Keratinocyte (primary cell): ENCODE measurements around the gene PITHD1. TPM values are rescaled to one million over a fixed set of nuclear protein-coding genes. Genes with fewer than 3 reads are reported as not detected.
A peak's percentile ranks its signal among the peaks of the same experiment; 100 is the strongest.

Experiments used
- DNase-seq: peaks from one replicate; pipeline ENCODE4 v3.0.0-alpha.2; 2011; ENCODE audit warnings: low read depth, missing footprints, low spot score
- FAIRE-seq: peaks from 2 replicates; lab custom pipeline; 2011; peaks lifted over from hg19 to GRCh38; lab: Jason Lieb, UNC
- H2AFZ ChIP-seq: 2 replicates; pipeline ENCODE4 v1.6.0; 2012; ENCODE audit warnings: low read length, control low read depth, inconsistent platforms; ENCODE audit not compliant: control insufficient read depth
- H3K27ac ChIP-seq: 2 replicates; pipeline ENCODE4 v1.5.1; 2011; ENCODE audit warnings: low read length; ENCODE audit not compliant: control insufficient read depth, insufficient read depth
- H3K27me3 ChIP-seq: 3 replicates; pipeline ENCODE4 v1.6.0; 2011; ENCODE audit warnings: low read length; ENCODE audit not compliant: control insufficient read depth, insufficient read depth; ENCODE audit errors: extremely low read depth
- H3K36me3 ChIP-seq, 2 experiments: 2 replicates in 1 of 2; 3 replicates in 1 of 2; pipeline ENCODE4 v1.5.1; 2011; ENCODE audit warnings: low read length in 2 of 2, mild to moderate bottlenecking in 1 of 2; ENCODE audit not compliant: control insufficient read depth in 2 of 2, insufficient read depth in 2 of 2; ENCODE audit errors: extremely low read depth in 1 of 2
- H3K4me1 ChIP-seq: 3 replicates; pipeline ENCODE4 v1.5.1; 2011; ENCODE audit warnings: low read length; ENCODE audit not compliant: control insufficient read depth, insufficient read depth; ENCODE audit errors: extremely low read depth
- H3K4me2 ChIP-seq: 3 replicates; pipeline ENCODE4 v1.6.0; 2011; ENCODE audit warnings: low read depth, low read length; ENCODE audit not compliant: control insufficient read depth, insufficient read depth; ENCODE audit errors: extremely low read depth
- H3K4me3 ChIP-seq, 3 experiments: fragments of 200-600 bp in 1 of 3; sonication (generic) in 1 of 3; 2 replicates in 2 of 3; 3 replicates in 1 of 3; pipeline ENCODE4 v1.5.1; 2011 to 2016; ENCODE audit warnings: low read length in 3 of 3, mild to moderate bottlenecking in 3 of 3, control low read depth in 2 of 3, inconsistent platforms in 1 of 3, low read depth in 1 of 3, mixed read lengths in 1 of 3, mixed run types in 1 of 3, moderate library complexity in 1 of 3; ENCODE audit not compliant: control insufficient read depth in 2 of 3, insufficient read depth in 2 of 3; ENCODE audit errors: extremely low read depth in 1 of 3
- H3K79me2 ChIP-seq: 2 replicates; pipeline ENCODE4 v1.6.0; 2012; ENCODE audit warnings: low read length; ENCODE audit not compliant: control insufficient read depth, insufficient read depth
- H3K9ac ChIP-seq: 3 replicates; pipeline ENCODE4 v1.6.0; 2011; ENCODE audit warnings: low read length; ENCODE audit not compliant: control insufficient read depth, insufficient read depth; ENCODE audit errors: extremely low read depth
- H3K9me1 ChIP-seq: 3 replicates; pipeline ENCODE4 v1.6.0; 2011; ENCODE audit warnings: low read length; ENCODE audit not compliant: control insufficient read depth, insufficient read depth; ENCODE audit errors: extremely low read depth
- H3K9me3 ChIP-seq: 2 replicates; pipeline ENCODE4 v1.5.1; 2012; ENCODE audit warnings: low read depth, low read length; ENCODE audit not compliant: control insufficient read depth
- H4K20me1 ChIP-seq: 3 replicates; pipeline ENCODE4 v1.6.0; 2011; ENCODE audit warnings: low read length; ENCODE audit not compliant: control insufficient read depth, insufficient read depth; ENCODE audit errors: extremely low read depth
- EZH2 ChIP-seq: IDR thresholded peaks from one replicate; pipeline ENCODE4 v1.6.1; 2012; ENCODE audit warnings: inconsistent platforms, mild to moderate bottlenecking, low read length, moderate library complexity
- dilution Hi-C: fragments of 300-500 bp; cut with MboI; formaldehyde crosslinking; loops from one replicate; pipeline ENCODE4 v1.7.0; 2020; ENCODE audit warnings: low sequenced_read_pairs; ENCODE audit not compliant: extremely low pct_ligation_motif_present
- polyA plus RNA-seq, 5 experiments: library from polyadenylated mRNA; depleted of rRNA in 3 of 5; stranded (reverse) in 3 of 5; stranded (forward) in 1 of 5; unstranded in 1 of 5; fragments of >200 nt; gene quantifications; 1 replicate in 1 of 5; 2 replicates in 3 of 5; 3 replicates in 1 of 5; pipeline versions ENCODE4 v1.2.1 to v1.2.3, GENCODE V29; 2011 to 2012; ENCODE audit warnings: missing spikeins in 2 of 5, low read depth in 1 of 5, low replicate concordance in 1 of 5
- TF ChIP-seq, protein P1 (sequence below), 3 experiments: IDR thresholded peaks in 1 of 3; conservative IDR thresholded peaks in 1 of 3; optimal IDR thresholded peaks in 1 of 3; 2 replicates in 2 of 3; 3 replicates in 1 of 3; pipeline versions ENCODE3 to v1.5.1; 2011; ENCODE audit warnings: low read length in 3 of 3, mild to moderate bottlenecking in 3 of 3, moderate library complexity in 2 of 3, control low read depth in 1 of 3, inconsistent platforms in 1 of 3; ENCODE audit not compliant: insufficient read depth in 2 of 3; ENCODE audit errors: extremely low read depth in 1 of 3

PITHD1 gene
- polyA plus RNA-seq, 1 donor (not counting 4 experiments of a cell fraction or from before 2014, with no cell fraction given) = 59.4 TPM

DNA sequence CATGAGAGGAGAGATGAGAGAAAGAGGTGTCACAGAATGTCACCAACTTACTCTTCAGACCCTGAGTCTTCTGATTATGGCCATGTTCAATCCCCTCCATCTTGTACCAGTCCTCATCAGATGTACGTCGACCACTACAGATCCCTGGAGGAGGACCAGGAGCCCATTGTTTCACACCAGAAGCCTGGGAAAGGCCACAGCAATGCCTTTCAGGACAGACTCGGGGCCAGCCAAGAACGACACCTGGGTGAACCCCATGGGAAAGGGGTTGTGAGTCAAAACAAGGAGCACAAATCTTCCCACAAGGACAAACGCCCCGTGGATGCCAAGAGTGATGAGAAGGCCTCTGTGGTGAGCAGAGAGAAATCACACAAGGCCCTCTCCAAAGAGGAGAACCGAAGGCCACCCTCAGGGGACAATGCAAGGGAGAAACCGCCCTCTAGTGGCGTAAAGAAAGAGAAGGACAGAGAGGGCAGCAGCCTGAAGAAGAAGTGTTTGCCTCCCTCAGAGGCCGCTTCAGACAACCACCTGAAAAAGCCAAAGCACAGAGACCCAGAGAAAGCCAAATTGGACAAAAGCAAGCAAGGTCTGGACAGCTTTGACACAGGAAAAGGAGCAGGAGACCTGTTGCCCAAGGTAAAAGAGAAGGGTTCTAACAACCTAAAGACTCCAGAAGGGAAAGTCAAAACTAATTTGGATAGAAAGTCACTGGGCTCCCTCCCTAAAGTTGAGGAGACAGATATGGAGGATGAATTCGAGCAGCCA, 27.0 kb upstream of the PITHD1 start:
- Histone ChIP-seq H3K27me3 (no peaks in the 10 kb centered on the region), H3K4me3 (no peak overlapping the region), H3K9me1 (no peaks in the 10 kb centered on the region), H3K4me1 (peaks cover 12% of the 10 kb centered on the region), H3K9ac (no peak overlapping the region), H4K20me1 (peaks cover 6% of the 10 kb centered on the region), H3K79me2 (peaks cover 48% of the 10 kb centered on the region), H3K4me2 (no peak overlapping the region), H3K27ac (no peak overlapping the region), H3K36me3 (peaks cover 43 to 48% of the 10 kb centered on the region in 2 experiments), H2AFZ (no peak overlapping the region), H3K9me3 (no peaks in the 10 kb centered on the region)
- TF ChIP-seq, protein P1, sequence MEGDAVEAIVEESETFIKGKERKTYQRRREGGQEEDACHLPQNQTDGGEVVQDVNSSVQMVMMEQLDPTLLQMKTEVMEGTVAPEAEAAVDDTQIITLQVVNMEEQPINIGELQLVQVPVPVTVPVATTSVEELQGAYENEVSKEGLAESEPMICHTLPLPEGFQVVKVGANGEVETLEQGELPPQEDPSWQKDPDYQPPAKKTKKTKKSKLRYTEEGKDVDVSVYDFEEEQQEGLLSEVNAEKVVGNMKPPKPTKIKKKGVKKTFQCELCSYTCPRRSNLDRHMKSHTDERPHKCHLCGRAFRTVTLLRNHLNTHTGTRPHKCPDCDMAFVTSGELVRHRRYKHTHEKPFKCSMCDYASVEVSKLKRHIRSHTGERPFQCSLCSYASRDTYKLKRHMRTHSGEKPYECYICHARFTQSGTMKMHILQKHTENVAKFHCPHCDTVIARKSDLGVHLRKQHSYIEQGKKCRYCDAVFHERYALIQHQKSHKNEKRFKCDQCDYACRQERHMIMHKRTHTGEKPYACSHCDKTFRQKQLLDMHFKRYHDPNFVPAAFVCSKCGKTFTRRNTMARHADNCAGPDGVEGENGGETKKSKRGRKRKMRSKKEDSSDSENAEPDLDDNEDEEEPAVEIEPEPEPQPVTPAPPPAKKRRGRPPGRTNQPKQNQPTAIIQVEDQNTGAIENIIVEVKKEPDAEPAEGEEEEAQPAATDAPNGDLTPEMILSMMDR (optimal IDR thresholded peaks at IDR 0.05 in 1 of 3, IDR thresholded peaks at IDR 0.05 in 1 of 3, conservative IDR thresholded peaks at IDR 0.05 in 1 of 3; ENCODE audit: extremely low read depth in 1 of 3, insufficient read depth in 2 of 3, low read length in 3 of 3) = peak; percentile 62 to 81 (median 74)
- TF ChIP-seq EZH2 = no peak
- DNase-seq (no peak), FAIRE-seq (no peak)
- dilution Hi-C loops = no loop called here

DNA sequence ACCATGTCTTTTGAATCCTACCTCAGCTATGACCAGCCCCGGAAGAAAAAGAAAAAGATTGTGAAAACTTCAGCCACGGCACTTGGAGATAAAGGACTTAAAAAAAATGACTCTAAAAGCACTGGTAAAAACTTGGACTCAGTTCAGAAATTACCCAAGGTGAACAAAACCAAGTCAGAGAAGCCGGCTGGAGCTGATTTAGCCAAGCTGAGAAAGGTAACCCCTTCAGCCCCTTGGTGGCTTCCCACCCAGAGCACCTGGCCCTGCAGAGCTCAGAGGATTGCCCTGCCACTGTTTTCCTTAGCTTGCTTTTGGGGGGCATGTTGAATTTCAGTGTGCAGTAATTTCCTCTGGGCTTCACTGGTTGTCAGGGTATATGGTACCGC, 26.4 kb upstream of the PITHD1 start:
- no peaks in the 10 kb centered on the region for H3K9me3 ChIP-seq
- no peak overlapping the region for H3K4me2 ChIP-seq
- no peak overlapping the region for H2AFZ ChIP-seq
- peaks cover 43% of the 10 kb centered on the region for H3K79me2 ChIP-seq
- dilution Hi-C loops = no loop called here
- TF ChIP-seq, protein P1 (optimal IDR thresholded peaks at IDR 0.05 in 1 of 3, IDR thresholded peaks at IDR 0.05 in 1 of 3, conservative IDR thresholded peaks at IDR 0.05 in 1 of 3; ENCODE audit: extremely low read depth in 1 of 3, insufficient read depth in 2 of 3, low read length in 3 of 3) = no peak
- no peak for TF ChIP-seq EZH2
- peaks cover 45 to 54% of the 10 kb centered on the region in 2 experiments for H3K36me3 ChIP-seq
- no peak for DNase-seq
- FAIRE-seq = no peak
- no peaks in the 10 kb centered on the region for H3K9me1 ChIP-seq
- H3K27me3 ChIP-seq = no peaks in the 10 kb centered on the region
- H3K9ac ChIP-seq = no peak overlapping the region
- H3K4me3 ChIP-seq = no peak overlapping the region
- H3K27ac ChIP-seq = no peak overlapping the region
- H4K20me1 ChIP-seq = peaks cover 6% of the 10 kb centered on the region
- H3K4me1 ChIP-seq = peaks cover 10% of the 10 kb centered on the region
